WI38 (cell line): ENCODE results near the gene SUPT4H1.

Source experiments
- H3K4me3 ChIP-seq: 2 replicates; pipeline ENCODE4 v1.5.1; 2011; ENCODE audit warnings: low read depth, mild to moderate bottlenecking, control low read depth, low read length
- TF ChIP-seq, protein P1 (sequence below): IDR thresholded peaks from 2 replicates; pipeline ENCODE4 v1.5.1; 2012; ENCODE audit warnings: low read depth, mild to moderate bottlenecking, control low read depth, low read length

The SUPT4H1 gene

DNA sequence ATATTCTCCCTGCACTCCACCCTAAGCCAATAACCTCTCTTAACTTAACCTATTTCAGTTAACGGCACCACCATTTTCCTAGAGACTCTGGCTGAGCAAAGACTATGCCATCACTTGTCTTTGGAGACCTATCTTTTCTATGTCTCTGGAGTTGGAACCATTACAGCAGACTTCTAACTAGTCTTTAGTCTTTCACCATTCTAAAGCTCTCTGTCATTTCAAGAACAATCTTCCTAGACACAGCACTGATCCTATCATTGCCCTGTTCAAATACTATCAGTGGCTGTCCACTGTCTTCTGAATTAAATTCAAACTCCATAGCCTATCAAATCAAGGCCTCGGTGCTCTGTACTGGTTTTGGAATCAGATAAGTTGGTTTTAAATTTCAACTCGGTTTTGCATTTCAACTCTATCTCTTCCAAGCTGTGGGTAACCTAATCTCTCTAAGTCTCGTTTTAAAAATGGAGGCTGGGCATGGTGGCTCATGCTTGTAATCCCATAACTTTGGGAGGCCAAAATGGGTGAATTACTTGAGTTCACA lies 33.4 kb upstream of the SUPT4H1 start:
- H3K4me3 ChIP-seq: no peak overlapping the region
- TF ChIP-seq, protein P1, sequence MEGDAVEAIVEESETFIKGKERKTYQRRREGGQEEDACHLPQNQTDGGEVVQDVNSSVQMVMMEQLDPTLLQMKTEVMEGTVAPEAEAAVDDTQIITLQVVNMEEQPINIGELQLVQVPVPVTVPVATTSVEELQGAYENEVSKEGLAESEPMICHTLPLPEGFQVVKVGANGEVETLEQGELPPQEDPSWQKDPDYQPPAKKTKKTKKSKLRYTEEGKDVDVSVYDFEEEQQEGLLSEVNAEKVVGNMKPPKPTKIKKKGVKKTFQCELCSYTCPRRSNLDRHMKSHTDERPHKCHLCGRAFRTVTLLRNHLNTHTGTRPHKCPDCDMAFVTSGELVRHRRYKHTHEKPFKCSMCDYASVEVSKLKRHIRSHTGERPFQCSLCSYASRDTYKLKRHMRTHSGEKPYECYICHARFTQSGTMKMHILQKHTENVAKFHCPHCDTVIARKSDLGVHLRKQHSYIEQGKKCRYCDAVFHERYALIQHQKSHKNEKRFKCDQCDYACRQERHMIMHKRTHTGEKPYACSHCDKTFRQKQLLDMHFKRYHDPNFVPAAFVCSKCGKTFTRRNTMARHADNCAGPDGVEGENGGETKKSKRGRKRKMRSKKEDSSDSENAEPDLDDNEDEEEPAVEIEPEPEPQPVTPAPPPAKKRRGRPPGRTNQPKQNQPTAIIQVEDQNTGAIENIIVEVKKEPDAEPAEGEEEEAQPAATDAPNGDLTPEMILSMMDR: no peak

DNA sequence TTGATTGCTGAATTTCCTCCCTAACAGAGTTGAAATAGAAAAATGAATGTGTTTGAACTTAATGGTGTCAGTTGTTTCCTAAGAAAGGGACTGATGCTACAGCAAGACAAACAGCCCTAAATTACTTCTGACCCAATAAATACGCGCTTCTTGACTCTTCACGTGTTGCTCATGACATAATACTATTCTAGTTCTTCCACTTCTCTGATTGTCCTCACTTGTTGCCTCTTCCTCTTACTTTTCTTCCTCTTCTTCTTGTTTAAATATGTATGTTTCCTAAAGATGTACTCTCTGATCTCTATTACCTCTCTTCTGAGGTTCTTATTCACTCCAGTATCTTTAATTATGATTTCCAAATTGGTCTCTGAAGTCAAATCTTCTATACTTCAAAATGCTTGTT lies 32.9 kb upstream of the SUPT4H1 start:
- no peak overlapping the region for H3K4me3 ChIP-seq
- TF ChIP-seq, protein P1: no peak

DNA sequence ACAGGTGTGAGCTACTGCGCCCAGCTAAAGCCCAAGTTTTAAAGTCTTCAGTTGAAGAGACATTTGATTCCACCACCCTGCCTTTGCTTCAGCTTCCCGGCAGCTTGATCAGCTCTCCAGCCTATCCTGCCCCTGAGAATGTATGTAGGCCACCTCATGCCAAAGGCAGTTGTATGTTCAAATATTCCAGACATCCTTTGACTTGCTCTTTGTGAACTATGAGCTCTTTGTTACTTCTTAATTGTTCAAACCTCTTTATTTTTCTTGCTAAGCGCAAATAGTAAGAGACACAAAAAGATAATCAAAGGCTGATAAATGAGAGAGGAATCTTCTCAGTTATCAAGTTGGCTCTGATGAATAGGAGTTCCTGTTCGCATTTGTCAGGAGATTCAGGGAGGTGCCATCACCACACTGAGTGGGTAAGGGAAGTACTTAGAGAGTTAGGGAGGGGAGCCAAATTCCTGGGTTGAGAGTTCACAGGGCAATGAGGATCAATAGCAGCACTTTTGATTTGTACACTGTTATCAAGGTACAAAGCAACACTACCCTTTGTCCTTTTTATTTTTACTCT lies 32.0 kb upstream of the SUPT4H1 start:
- no peak overlapping the region for H3K4me3 ChIP-seq
- TF ChIP-seq, protein P1: no peak

DNA sequence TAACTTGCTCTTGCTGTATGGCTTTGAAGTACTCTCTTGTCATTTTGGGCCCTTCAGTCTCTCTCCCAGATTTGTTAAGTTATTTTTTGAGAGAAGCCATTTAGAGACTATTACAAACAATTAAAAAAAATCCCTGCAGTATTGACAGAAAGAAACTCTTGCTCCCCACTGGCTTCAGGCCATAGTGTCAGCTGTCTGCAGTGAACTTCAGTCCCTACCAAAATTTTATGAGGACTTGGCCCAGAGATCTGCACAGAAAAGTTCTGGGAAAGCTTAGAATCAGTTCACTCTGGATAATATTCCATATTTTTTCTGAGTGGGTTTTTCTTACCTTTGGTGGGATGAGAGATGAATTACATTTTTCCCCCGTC lies 30.9 kb upstream of the SUPT4H1 start:
- H3K4me3 ChIP-seq: no peak overlapping the region
- TF ChIP-seq, protein P1: no peak

DNA sequence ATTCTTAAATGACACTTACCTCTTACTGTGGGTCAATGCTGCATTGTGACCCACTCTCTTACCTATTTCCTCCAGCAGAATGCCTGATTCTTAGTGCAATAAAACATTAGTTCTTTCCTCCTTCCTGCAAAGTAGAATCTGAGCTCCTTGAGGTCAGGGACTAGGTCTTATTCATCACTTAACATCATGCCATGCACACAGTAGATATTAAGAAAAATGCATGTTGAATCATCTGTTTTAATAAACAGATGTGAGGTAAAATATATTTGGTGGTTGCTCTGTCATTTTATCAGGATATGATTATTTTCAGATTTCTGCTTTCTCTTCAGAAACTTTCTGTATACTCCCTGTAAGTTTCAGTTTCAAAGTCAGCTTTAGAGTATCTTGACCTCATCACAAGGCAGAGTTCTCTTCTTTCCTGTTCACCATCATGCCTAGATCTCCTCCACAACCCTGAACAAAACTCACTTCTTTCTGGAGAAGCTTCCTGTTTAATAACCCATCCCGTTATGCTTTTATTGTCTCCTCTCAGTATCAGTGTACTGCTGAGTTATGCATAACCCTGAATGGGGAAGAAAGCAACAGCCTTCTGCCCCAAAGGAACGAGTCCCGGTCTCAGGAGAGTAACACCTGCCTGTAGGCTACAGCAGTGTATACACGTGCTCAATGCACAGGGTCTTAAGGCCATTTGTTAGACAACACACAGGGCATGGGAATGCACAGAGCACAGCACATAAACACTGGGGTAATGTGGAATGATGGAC lies 30.3 kb upstream of the SUPT4H1 start:
- H3K4me3 ChIP-seq: no peak overlapping the region
- TF ChIP-seq, protein P1: no peak

DNA sequence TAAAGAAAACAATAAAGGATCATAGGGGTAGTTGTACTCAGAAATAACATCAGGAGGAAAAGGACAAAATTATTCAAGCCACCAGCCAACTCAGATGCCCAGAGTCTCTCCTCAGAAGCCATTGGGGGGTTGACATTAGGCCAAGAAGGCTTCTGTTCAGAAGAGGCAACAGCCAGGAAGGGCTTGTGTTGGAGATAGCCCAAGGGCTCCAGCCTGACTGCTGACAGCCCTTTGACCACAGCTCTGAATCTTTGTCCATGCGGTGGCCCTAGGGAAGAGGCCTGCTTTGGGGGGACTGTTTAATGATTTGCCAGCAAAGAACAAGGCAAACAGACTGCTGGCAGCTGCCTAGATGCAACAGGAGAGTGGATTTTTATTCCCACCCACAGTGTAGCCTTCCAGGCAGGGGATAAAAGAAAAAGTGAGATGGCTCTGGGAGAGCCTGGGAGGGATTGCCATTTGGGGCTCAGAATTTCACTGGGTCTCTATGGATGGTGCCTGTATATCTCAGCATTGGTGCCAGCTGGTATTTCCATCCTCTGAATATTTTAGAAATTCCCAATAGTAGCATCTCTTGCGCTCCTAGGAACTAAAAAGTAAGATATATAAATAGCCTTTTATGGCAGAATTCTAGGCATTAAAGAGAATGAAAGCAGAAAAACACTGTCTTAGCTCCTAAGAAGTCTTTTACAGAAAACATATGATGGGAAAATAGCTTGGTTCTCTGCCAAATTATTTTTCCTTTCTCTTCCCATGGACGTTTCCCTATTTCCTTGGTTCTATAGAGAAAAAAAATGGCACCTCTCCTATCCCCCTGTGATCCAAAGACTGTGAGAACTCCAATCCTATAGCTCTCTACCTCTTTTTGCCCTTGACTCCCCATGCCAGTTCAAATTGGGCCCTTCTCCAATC lies 29.4 kb upstream of the SUPT4H1 start:
- H3K4me3 ChIP-seq: no peak overlapping the region
- TF ChIP-seq, protein P1: no peak
